Suprapubic skin (tissue), 4 donors: ENCODE data around the gene RPS6KA2.

Source experiments
- CTCF ChIP-seq, 2 donors: fragments of 200-600 bp in 1 of 2; fragments of 450-650 bp in 1 of 2; sonication (generic) in 1 of 2; IDR thresholded peaks; one replicate each; pipeline ENCODE4 v1.5.1; 2016 to 2019; ENCODE audit warnings: antibody characterized with exemption in 2 of 2, mild to moderate bottlenecking in 1 of 2, moderate library complexity in 1 of 2
- EP300 ChIP-seq: sonication (generic); formaldehyde crosslinking; IDR thresholded peaks from one replicate; pipeline ENCODE4 v1.6.1; 2017; ENCODE audit warnings: antibody characterized with exemption
- POLR2A ChIP-seq, 2 donors: fragments of 450-650 bp; IDR thresholded peaks; one replicate each; pipeline ENCODE4 v1.6.1; 2017; ENCODE audit warnings: antibody characterized with exemption in 2 of 2, mild to moderate bottlenecking in 2 of 2, moderate library complexity in 2 of 2
- POLR2AphosphoS5 ChIP-seq, 3 donors: sonication (generic); formaldehyde crosslinking; IDR thresholded peaks; one replicate each; pipeline ENCODE4 v1.6.1; 2017; ENCODE audit warnings: antibody characterized with exemption in 3 of 3

GRCh38 chr6:166459906-166460305 lies 167.1 kb downstream of the RPS6KA2 start:
- TF ChIP-seq CTCF (IDR thresholded peaks at IDR 0.05) (no peak), POLR2A (IDR thresholded peaks at IDR 0.05) (no peak), POLR2AphosphoS5 (IDR thresholded peaks at IDR 0.05) (no peak), EP300 (no peak)
